K562 (cell line): ENCODE measurements around the gene ANXA4. TPM values are rescaled to one million over a fixed set of nuclear protein-coding genes. Genes with fewer than 3 reads are reported as not detected.

Source experiments
- ATAC-seq: fragments of 200-7000 bp; cut with Tn5 transposase; 3 replicates; pipeline ENCODE4 v1.9.1; 2020; ENCODE audit warnings: moderate library complexity
- BruUV-seq: library from RNA; stranded (reverse); fragments of 400-500 nt; replicated peaks from 2 replicates; lab custom pipeline; 2021; lab: Mats Ljungman, UMichigan
- CTCF ChIA-PET: fragments of 300-600 bp; formaldehyde crosslinking; extraction: SDS; loops from one replicate; lab custom pipeline; 2021; ENCODE audit warnings: low intra/inter-chr PET ratio; lab: Yijun Ruan, JAX
- POLR2A ChIA-PET: fragments of 300-600, 350-650 bp; sonication (Branson Sonifier 250); formaldehyde crosslinking; extraction: SDS; loops from one replicate; lab custom pipeline; 2021; ENCODE audit warnings: antibody characterized with exemption, inconsistent platforms; lab: Yijun Ruan, JAX
- DNase-seq, 4 experiments: peaks; one replicate each; pipeline versions ENCODE4 v3.0.0 to v3.0.0-alpha.2; 2011 to 2018; ENCODE audit warnings: low spot score in 3 of 4, mixed read lengths in 3 of 4; ENCODE audit errors: extremely low read depth in 1 of 4
- FAIRE-seq: peaks from 2 replicates; lab custom pipeline; 2011; peaks lifted over from hg19 to GRCh38; lab: Jason Lieb, UNC
- H2AFZ ChIP-seq: 2 replicates; pipeline ENCODE4 v1.6.0; 2011; ENCODE audit warnings: low read depth, low read length, control low read depth, inconsistent platforms
- H3K27ac ChIP-seq: fragments of 200-600 bp; 3 replicates; pipeline ENCODE4 v1.8.0; 2011; ENCODE audit warnings: low read depth, mild to moderate bottlenecking, control low read depth, inconsistent platforms, low read length, moderate library complexity, mixed read lengths; ENCODE audit errors: extremely low read depth
- H3K27me3 ChIP-seq, 2 experiments: fragments of 300-600 bp in 1 of 2; 2 replicates in 1 of 2; 3 replicates in 1 of 2; pipeline versions ENCODE4 v1.6.0 to v1.8.0; 2011; ENCODE audit warnings: inconsistent platforms in 2 of 2, low read length in 2 of 2, mild to moderate bottlenecking in 1 of 2, mixed read lengths in 1 of 2, moderate library complexity in 1 of 2; ENCODE audit not compliant: control insufficient read depth in 2 of 2, insufficient read depth in 2 of 2
- H3K36me3 ChIP-seq: fragments of 300-600 bp; 3 replicates; pipeline ENCODE4 v1.8.0; 2011; ENCODE audit warnings: mild to moderate bottlenecking, low read length, inconsistent platforms; ENCODE audit not compliant: control insufficient read depth, insufficient read depth
- H3K4me1 ChIP-seq, 2 experiments: fragments of 200-600 bp in 1 of 2; replicated peaks in 1 of 2; 2 replicates in 1 of 2; 3 replicates in 1 of 2; pipeline versions ENCODE4 v1.5.1 to v1.8.0; 2011; ENCODE audit warnings: inconsistent platforms in 2 of 2, low read length in 2 of 2, mild to moderate bottlenecking in 1 of 2, mixed read lengths in 1 of 2, moderate library complexity in 1 of 2; ENCODE audit not compliant: control insufficient read depth in 2 of 2, insufficient read depth in 2 of 2
- H3K4me2 ChIP-seq: 2 replicates; pipeline ENCODE4 v1.6.1; 2011; ENCODE audit warnings: low read length, control low read depth, inconsistent platforms, mixed read lengths; ENCODE audit not compliant: insufficient read depth
- H3K4me3 ChIP-seq: fragments of 200-600 bp; sonication (generic), shearing (Covaris generic); 2 replicates; pipeline ENCODE4 v1.5.1; 2016; ENCODE audit warnings: control low read depth, inconsistent platforms
- H3K79me2 ChIP-seq: fragments of 200-600 bp; 3 replicates; pipeline ENCODE4 v1.8.0; 2011; ENCODE audit warnings: low read length, inconsistent platforms; ENCODE audit not compliant: control insufficient read depth, insufficient read depth
- H3K9ac ChIP-seq, 2 experiments: 2 replicates each; pipeline versions ENCODE4 v1.6.0 to v1.6.1; 2011; ENCODE audit warnings: low read depth in 2 of 2, low read length in 2 of 2, control low read depth in 1 of 2, inconsistent platforms in 1 of 2, mild to moderate bottlenecking in 1 of 2, mixed read lengths in 1 of 2; ENCODE audit not compliant: insufficient read depth in 1 of 2
- H3K9me1 ChIP-seq: one replicate; pipeline ENCODE4 v1.6.0; 2011; ENCODE audit warnings: inconsistent platforms, mild to moderate bottlenecking, low read length, moderate library complexity; ENCODE audit not compliant: control insufficient read depth, insufficient read depth
- H3K9me3 ChIP-seq: replicated peaks from 2 replicates; pipeline ENCODE4 v1.5.1; 2011; ENCODE audit warnings: low read depth, low read length, inconsistent platforms; ENCODE audit not compliant: control insufficient read depth, insufficient read depth
- H4K20me1 ChIP-seq: replicated peaks from 2 replicates; pipeline ENCODE4 v1.6.1; 2011; ENCODE audit warnings: low read length, inconsistent platforms, mixed read lengths; ENCODE audit not compliant: control insufficient read depth, insufficient read depth
- BHLHE40 ChIP-seq: IDR thresholded peaks from 2 replicates; pipeline ENCODE4 v1.6.1; 2011; ENCODE audit warnings: low read length, improper control_type of control experiment
- C11orf30 ChIP-seq: fragments of 450-650 bp; IDR thresholded peaks from 2 replicates; pipeline ENCODE4 v1.6.1; 2016; ENCODE audit warnings: low read depth, mild to moderate bottlenecking
- DACH1 ChIP-seq: fragments of 450-650 bp; IDR thresholded peaks from 2 replicates; pipeline ENCODE4 v1.6.1; 2018; ENCODE audit not compliant: partially characterized antibody
- KAT2B ChIP-seq: IDR thresholded peaks from one replicate; pipeline ENCODE4 v1.6.1; 2012; ENCODE audit warnings: low read depth, mild to moderate bottlenecking, control low read depth, inconsistent platforms, low read length, moderate library complexity
- MAFG ChIP-seq: fragments of 450-650 bp; conservative IDR thresholded peaks from 2 replicates; pipeline ENCODE4 v1.6.1; 2016; ENCODE audit warnings: missing genetic modification characterization, missing compliant biosample characterization
- MAFK ChIP-seq: IDR thresholded peaks from 2 replicates; pipeline ENCODE4 v1.6.1; 2011; ENCODE audit warnings: low read length, improper control_type of control experiment
- MYBL2 ChIP-seq, 2 experiments: fragments of 450-650 bp in 1 of 2; sonication (generic) in 1 of 2; formaldehyde crosslinking in 1 of 2; IDR thresholded peaks; 2 replicates each; pipeline versions ENCODE4 v1.6.1 to v1.8.1; 2017 to 2022; ENCODE audit warnings: borderline replicate concordance in 1 of 2, inconsistent platforms in 1 of 2, low read depth in 1 of 2, mild to moderate bottlenecking in 1 of 2, missing genetic modification reagents in 1 of 2, moderate library complexity in 1 of 2
- NCOA6 ChIP-seq: fragments of 450-650 bp; IDR thresholded peaks from 2 replicates; pipeline ENCODE4 v1.6.1; 2017; ENCODE audit warnings: mild to moderate bottlenecking
- NR2C2 ChIP-seq, 2 experiments: fragments of 200-800 bp in 1 of 2; sonication (Bioruptor generic) in 1 of 2; sonication (generic) in 1 of 2; formaldehyde crosslinking in 1 of 2; IDR thresholded peaks; 2 replicates each; pipeline versions ENCODE4 v1.6.1 to v1.8.0; 2016 to 2022; ENCODE audit warnings: mild to moderate bottlenecking in 1 of 2, missing compliant biosample characterization in 1 of 2, missing genetic modification characterization in 1 of 2, missing genetic modification reagents in 1 of 2
- SREBF1 ChIP-seq: fragments of 150-350 bp; IDR thresholded peaks from 2 replicates; pipeline ENCODE4 v1.6.1; 2014; ENCODE audit warnings: antibody characterized with exemption, low read depth, low read length, borderline replicate concordance
- TBP ChIP-seq: optimal IDR thresholded peaks from 2 replicates; pipeline ENCODE3; 2011; ENCODE audit warnings: low read depth, low read length, improper control_type of control experiment
- TRIM24 ChIP-seq, 2 experiments: fragments of 450-650 bp; IDR thresholded peaks; 2 replicates each; pipeline ENCODE4 v1.6.1; 2016
- ZBTB17 ChIP-seq: fragments of 450-650 bp; formaldehyde crosslinking; IDR thresholded peaks from 2 replicates; pipeline ENCODE4 v1.4.0; 2020; ENCODE audit warnings: mild to moderate bottlenecking
- ZNF197 ChIP-seq: fragments of 200-800 bp; sonication (Bioruptor generic); IDR thresholded peaks from 2 replicates; pipeline ENCODE4 v1.6.1; 2016; ENCODE audit warnings: low read depth, missing genetic modification characterization, missing compliant biosample characterization
- ZNF316 ChIP-seq: fragments of 450-650 bp; IDR thresholded peaks from 2 replicates; pipeline ENCODE4 v1.6.1; 2016
- ZNF507 ChIP-seq: conservative IDR thresholded peaks from 2 replicates; pipeline ENCODE4 v1.6.1; 2017; ENCODE audit warnings: missing genetic modification characterization, missing compliant biosample characterization
- ZNF551 ChIP-seq: fragments of 250-450 bp; sonication (Bioruptor Pico); IDR thresholded peaks from 2 replicates; pipeline ENCODE4 v1.5.0; 2021; ENCODE audit warnings: mild to moderate bottlenecking, moderate library complexity
- WGBS: fragments of 100-300 bp; shearing (Covaris generic); methylation state at CpG from one replicate; pipeline ENCODE4 v1.1.6; 2016; ENCODE audit warnings: low coverage, mixed read lengths; ENCODE audit not compliant: insufficient coverage; ENCODE audit errors: missing lambda C conversion rate; 5-methylcytosine and 5-hydroxymethylcytosine counted together
- in situ Hi-C: fragments of 300-500 bp; cut with MboI; formaldehyde crosslinking; loops from 4 replicates; pipeline ENCODE4 v1.15.0; 2018; ENCODE audit warnings: inconsistent platforms, mixed read lengths
- intact Hi-C: fragments of 100-400 bp; cut with micrococcal nuclease; formaldehyde crosslinking; loops from 2 replicates; pipeline ENCODE4 v1.14.2; 2022
- polyA plus RNA-seq, 8 experiments: library from polyadenylated mRNA; depleted of rRNA in 4 of 8; stranded (reverse) in 5 of 8; unstranded in 3 of 8; fragments of >200 nt; fragmentation: Nextera tagmentation in 2 of 8; fragmentation: Illumina TruSeq in 1 of 8; extraction: Ambion mirVana in 2 of 8; extraction: Trizol in 1 of 8; gene quantifications; 2 replicates each; pipeline versions ENCODE4 v1.2.1 to v1.2.3, GENCODE V29; 2011 to 2014; ENCODE audit warnings: inconsistent platforms in 1 of 8, missing spikeins in 1 of 8
- total RNA-seq, 7 experiments: library from RNA; depleted of rRNA in 6 of 7; stranded (reverse); fragments of >200 nt in 6 of 7; fragmentation: Illumina TruSeq in 2 of 7; extraction: Trizol in 2 of 7; gene quantifications; 2 replicates each; pipeline versions ENCODE4 v1.2.1 to v1.2.3, GENCODE V29; 2011 to 2021; ENCODE audit warnings: low replicate concordance in 1 of 7
- TF ChIP-seq, protein P1 (sequence below): fragments of 450-650 bp; IDR thresholded peaks from 2 replicates; pipeline ENCODE4 v1.6.1; 2016

ANXA4 gene
- total and polyA plus RNA-seq, 9 of the 15 experiments (the other 6 are each of a cell fraction or from before 2014, with no cell fraction given) = 3.4 to 13.6 (median 11.6) TPM

DNA sequence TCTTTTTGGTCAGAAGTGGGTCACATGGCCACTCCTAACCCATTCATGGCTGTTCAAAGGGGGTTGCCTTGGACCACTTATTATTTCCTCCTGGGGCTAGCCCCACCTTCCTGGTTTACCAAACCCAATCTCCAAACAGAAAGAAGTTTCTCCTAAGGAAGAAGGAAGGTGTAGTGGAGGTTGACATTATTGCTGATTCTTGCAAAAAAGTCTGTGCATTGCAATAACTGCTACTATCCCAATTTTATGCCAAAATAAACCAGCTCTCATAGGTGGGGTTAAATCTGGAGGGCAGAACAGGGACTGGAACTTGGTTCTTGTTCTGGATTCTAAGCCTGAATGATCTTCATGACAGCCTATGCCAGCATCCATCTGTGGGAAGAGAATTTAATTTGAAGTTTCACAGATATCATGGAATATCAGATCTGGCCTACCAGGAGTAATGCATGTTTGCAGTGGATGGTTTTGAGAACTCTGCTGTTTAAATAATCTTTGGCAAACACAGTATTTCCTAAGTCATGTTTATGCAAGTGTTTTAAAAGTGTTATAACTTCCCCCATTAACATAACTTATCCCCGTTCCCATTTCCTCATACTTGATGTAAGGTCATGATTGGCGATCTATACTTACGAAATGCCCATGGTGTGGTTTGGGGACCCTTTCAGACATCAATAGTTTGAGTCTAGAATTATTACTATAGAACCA, 11.9 kb downstream of the ANXA4 start:
- H3K27ac ChIP-seq = no peak overlapping the region
- H3K9ac ChIP-seq = no peak overlapping the region
- ChIA-PET CTCF (no interaction called here), POLR2A (interaction anchor here (0.6 to 1.1 kb wide), 2 partner anchors 8 to 9 kb away, joined by 3 to 5 read pairs; no protein-coding TSS in a partner anchor)
- H2AFZ ChIP-seq = no peak overlapping the region
- no TSS peak for BruUV-seq
- H4K20me1 ChIP-seq = no peaks in the 10 kb centered on the region
- H3K4me2 ChIP-seq = no peak overlapping the region
- DNase-seq = no peak
- H3K9me3 ChIP-seq = no peaks in the 10 kb centered on the region
- WGBS = 79% methylated on average over 3 of the region's 3 CpGs
- H3K36me3 ChIP-seq = no peaks in the 10 kb centered on the region
- no peaks in the 10 kb centered on the region for H3K27me3 ChIP-seq
- H3K79me2 ChIP-seq = no peaks in the 10 kb centered on the region
- peak; percentile 68 for TF ChIP-seq ZNF507
- no peak for TF ChIP-seq KAT2B
- TF ChIP-seq ZBTB17 (CRISPR knock-in tag) = no peak
- no peak for TF ChIP-seq MYBL2 (IDR thresholded peaks at IDR 0.05; ENCODE audit: low read depth)
- no peak for TF ChIP-seq MYBL2 (CRISPR knock-in tag; IDR thresholded peaks at IDR 0.05; ENCODE audit: borderline replicate concordance)
- TF ChIP-seq TBP = no peak
- no peak for TF ChIP-seq SREBF1
- TF ChIP-seq, protein P1, sequence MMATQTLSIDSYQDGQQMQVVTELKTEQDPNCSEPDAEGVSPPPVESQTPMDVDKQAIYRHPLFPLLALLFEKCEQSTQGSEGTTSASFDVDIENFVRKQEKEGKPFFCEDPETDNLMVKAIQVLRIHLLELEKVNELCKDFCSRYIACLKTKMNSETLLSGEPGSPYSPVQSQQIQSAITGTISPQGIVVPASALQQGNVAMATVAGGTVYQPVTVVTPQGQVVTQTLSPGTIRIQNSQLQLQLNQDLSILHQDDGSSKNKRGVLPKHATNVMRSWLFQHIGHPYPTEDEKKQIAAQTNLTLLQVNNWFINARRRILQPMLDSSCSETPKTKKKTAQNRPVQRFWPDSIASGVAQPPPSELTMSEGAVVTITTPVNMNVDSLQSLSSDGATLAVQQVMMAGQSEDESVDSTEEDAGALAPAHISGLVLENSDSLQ = no peak
- TF ChIP-seq NR2C2 (CRISPR knock-in tag; IDR thresholded peaks at IDR 0.05) = no peak
- no peak for TF ChIP-seq NR2C2 (tag; IDR thresholded peaks at IDR 0.05)
- TF ChIP-seq MAFK = peak; percentile 36
- no peak for TF ChIP-seq TRIM24 (IDR thresholded peaks at IDR 0.05)
- no peak for TF ChIP-seq BHLHE40
- TF ChIP-seq MAFG (tag) = peak; percentile 34; the same call in 1 of the 2 replicates
- no peak for TF ChIP-seq NCOA6
- no peak for TF ChIP-seq ZNF197
- TF ChIP-seq C11orf30 = peak; percentile 43; the same call in 1 of the 2 replicates
- TF ChIP-seq ZNF551 = no peak
- TF ChIP-seq DACH1 = no peak
- peak; percentile 65 for TF ChIP-seq ZNF316
- in situ Hi-C loops = no loop called here
- no peak overlapping the region for H3K4me3 ChIP-seq
- intact Hi-C loops = no loop called here
- no peak for ATAC-seq
- H3K9me1 ChIP-seq = no peaks in the 10 kb centered on the region
- H3K4me1 ChIP-seq = peaks cover 0 to 5% of the 10 kb centered on the region in 2 experiments; a peak in 3 of 5 replicates
- FAIRE-seq = no peak
